Measurements from ENCODE around the gene ZNF681. TPM values are rescaled to one million over a fixed set of nuclear protein-coding genes. Genes with fewer than 3 reads are reported as not detected.

Gene ZNF681
- total RNA-seq, 1 donor from 2014 or later: 1.1 TPM

DNA sequence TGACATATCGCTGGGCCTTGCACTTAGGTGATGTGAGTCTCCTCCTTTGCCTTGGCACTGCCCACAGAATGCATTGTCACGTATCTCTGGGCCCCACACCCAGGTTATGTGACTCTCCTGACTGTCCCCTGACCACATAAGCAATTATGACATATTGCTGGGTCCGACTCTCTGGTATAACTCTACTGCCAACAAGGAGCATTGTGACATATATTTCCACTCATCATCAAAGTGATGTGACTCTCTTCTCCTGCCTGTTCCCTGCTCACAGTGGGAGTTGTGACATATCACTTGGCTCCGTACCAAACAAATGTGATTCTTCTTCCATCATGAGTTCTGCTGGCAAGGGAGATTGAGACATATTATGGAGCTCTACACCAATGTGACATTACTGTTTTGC, 15.4 kb upstream of the ZNF681 start:
- H3K27me3 ChIP-seq (ENCODE audit: control insufficient read depth, insufficient read depth, low read length): no peaks in the 10 kb centered on the region
- TF ChIP-seq, protein P1, sequence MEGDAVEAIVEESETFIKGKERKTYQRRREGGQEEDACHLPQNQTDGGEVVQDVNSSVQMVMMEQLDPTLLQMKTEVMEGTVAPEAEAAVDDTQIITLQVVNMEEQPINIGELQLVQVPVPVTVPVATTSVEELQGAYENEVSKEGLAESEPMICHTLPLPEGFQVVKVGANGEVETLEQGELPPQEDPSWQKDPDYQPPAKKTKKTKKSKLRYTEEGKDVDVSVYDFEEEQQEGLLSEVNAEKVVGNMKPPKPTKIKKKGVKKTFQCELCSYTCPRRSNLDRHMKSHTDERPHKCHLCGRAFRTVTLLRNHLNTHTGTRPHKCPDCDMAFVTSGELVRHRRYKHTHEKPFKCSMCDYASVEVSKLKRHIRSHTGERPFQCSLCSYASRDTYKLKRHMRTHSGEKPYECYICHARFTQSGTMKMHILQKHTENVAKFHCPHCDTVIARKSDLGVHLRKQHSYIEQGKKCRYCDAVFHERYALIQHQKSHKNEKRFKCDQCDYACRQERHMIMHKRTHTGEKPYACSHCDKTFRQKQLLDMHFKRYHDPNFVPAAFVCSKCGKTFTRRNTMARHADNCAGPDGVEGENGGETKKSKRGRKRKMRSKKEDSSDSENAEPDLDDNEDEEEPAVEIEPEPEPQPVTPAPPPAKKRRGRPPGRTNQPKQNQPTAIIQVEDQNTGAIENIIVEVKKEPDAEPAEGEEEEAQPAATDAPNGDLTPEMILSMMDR (IDR thresholded peaks at IDR 0.05; ENCODE audit: insufficient read depth, low read length, severe bottlenecking): no peak
- H3K4me3 ChIP-seq (ENCODE audit: low read depth, low read length): no peak overlapping the region
- no peaks in the 10 kb centered on the region for H3K36me3 ChIP-seq (ENCODE audit: control insufficient read depth, insufficient read depth, low read length)
- FAIRE-seq (no peak), DNase-seq (ENCODE audit: low read depth) (no peak)

DNA sequence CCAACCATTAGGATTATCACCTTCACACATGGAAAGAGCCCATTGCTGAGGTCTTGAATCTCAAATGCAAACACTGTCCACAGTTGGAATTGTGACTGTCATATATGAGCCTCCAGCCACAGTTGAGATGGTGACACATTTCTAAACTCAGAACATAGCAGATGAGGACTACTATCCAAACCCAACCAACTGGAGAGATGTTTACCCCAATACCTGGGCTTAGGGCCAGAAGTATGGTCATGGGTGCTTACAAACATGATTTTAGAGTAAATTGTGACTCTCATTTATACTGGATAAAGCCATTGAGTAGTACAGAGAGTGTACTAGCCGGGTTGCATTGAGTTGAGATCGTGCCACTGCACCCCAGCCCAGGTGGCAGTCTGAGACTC, 14.0 kb upstream of the ZNF681 start:
- Histone ChIP-seq H3K4me3 (ENCODE audit: low read depth, low read length) (no peak overlapping the region), H3K27me3 (ENCODE audit: control insufficient read depth, insufficient read depth, low read length) (no peaks in the 10 kb centered on the region), H3K36me3 (ENCODE audit: control insufficient read depth, insufficient read depth, low read length) (no peaks in the 10 kb centered on the region)
- no peak for FAIRE-seq
- TF ChIP-seq, protein P1 (IDR thresholded peaks at IDR 0.05; ENCODE audit: insufficient read depth, low read length, severe bottlenecking): no peak
- no peak for DNase-seq (ENCODE audit: low read depth)

DNA sequence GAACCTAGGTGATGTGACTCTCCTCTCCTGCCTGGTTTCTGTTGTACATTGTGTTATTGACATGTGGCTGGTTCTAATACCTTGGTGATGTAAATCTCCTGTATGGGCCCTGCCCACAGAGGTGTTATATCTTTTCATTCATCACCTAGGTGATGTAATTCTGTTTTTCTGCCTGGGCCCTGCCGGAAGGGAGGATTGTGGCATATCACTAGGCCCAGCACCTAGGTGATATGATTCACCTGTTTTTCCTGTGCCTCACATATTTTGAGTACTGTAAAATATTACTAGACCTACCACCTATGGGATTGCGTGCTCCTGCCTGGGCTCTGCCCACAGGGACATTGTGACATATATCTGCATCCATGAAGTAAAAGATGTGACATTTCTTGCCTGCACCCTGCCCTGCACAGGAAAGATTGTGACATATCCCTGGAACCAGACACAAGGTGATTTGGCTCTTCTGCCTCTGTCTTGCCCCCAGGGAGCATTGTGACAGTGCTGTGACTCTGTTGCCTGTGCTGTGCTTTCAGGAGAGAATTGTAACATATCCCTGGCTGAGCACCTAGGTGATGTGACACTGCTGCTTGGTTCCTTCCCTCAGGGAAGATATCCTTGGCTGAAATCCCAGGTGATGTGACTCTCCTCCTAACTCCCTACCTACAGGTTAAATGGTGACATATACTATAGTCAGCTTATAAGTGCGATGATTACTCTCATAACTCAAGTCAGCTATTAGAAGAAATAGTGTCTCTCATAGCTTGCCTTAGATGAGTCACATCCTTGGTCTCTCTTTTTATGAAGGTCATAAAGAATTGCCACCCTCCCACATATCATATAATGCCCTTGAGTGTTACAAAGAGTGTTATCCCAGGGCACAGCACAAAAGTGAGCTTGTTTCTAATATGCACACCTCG, 13.3 kb upstream of the ZNF681 start:
- no peak for FAIRE-seq
- DNase-seq (ENCODE audit: low read depth): peak; percentile 51
- Histone ChIP-seq H3K27me3 (ENCODE audit: control insufficient read depth, insufficient read depth, low read length) (no peaks in the 10 kb centered on the region), H3K4me3 (ENCODE audit: low read depth, low read length) (no peak overlapping the region), H3K36me3 (ENCODE audit: control insufficient read depth, insufficient read depth, low read length) (no peaks in the 10 kb centered on the region)
- TF ChIP-seq, protein P1 (IDR thresholded peaks at IDR 0.05; ENCODE audit: insufficient read depth, low read length, severe bottlenecking): no peak

DNA sequence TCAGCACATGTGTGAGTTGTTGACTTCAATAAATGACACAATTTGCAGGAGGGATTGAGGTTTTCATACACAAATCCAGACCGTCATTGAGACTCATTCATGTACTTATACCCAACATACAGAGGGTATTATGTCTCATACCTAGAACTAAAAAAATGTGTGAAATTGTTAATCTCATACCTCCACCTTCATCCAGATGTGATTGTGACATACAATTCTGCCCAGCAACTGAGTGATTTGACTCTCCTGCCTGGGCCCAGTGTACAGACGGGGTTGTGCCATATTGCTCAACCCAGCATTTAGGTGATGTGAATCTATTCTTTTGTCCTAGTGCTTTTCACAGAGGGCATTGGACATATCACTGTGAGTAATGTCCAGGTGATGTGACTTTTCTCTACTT, 12.6 kb upstream of the ZNF681 start:
- DNase-seq (ENCODE audit: low read depth): no peak
- TF ChIP-seq, protein P1 (IDR thresholded peaks at IDR 0.05; ENCODE audit: insufficient read depth, low read length, severe bottlenecking): no peak
- H3K36me3 ChIP-seq (ENCODE audit: control insufficient read depth, insufficient read depth, low read length): no peaks in the 10 kb centered on the region
- no peak for FAIRE-seq
- H3K27me3 ChIP-seq (ENCODE audit: control insufficient read depth, insufficient read depth, low read length): no peaks in the 10 kb centered on the region
- no peak overlapping the region for H3K4me3 ChIP-seq (ENCODE audit: low read depth, low read length)

DNA sequence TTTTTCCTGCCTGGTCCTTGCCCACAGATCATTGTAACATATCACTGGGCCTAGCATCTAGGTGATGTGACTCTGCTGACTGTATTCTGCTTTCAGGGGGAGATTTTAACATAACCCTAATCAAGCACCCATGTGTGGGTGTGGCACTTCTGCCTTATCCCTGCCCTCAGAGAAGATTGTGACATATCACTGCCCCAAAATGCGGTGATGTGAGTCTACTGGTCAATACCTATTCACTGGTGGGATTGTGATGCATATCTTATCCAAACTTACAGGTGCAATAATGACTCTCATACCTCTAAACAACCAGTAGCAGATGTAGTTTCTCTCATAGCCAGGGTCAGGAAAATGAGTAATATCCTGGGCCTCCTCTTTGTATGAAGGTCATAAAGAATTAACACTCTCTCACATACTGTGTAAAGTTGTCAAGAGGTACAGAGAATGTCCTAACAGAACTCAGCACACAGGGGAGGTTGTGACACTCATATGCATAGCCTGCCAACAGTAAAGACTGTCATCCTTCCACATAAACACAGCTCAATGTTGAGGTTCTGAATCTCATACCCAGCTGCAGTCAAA, 12.1 kb upstream of the ZNF681 start:
- DNase-seq (ENCODE audit: low read depth) (no peak), FAIRE-seq (no peak)
- Histone ChIP-seq H3K36me3 (ENCODE audit: control insufficient read depth, insufficient read depth, low read length) (no peaks in the 10 kb centered on the region), H3K27me3 (ENCODE audit: control insufficient read depth, insufficient read depth, low read length) (no peaks in the 10 kb centered on the region), H3K4me3 (ENCODE audit: low read depth, low read length) (no peak overlapping the region)
- TF ChIP-seq, protein P1 (IDR thresholded peaks at IDR 0.05; ENCODE audit: insufficient read depth, low read length, severe bottlenecking): no peak
